GM19463 (cell line): ENCODE measurements around the gene ITGA7.

ENCODE experiments used
- ATAC-seq: cut with Tn5 transposase; IDR thresholded peaks from one replicate; pipeline ENCODE4 v1.9.1; 2021; ENCODE audit warnings: mild to moderate bottlenecking, moderate library complexity; ENCODE audit not compliant: unreplicated experiment

Gene ITGA7

DNA sequence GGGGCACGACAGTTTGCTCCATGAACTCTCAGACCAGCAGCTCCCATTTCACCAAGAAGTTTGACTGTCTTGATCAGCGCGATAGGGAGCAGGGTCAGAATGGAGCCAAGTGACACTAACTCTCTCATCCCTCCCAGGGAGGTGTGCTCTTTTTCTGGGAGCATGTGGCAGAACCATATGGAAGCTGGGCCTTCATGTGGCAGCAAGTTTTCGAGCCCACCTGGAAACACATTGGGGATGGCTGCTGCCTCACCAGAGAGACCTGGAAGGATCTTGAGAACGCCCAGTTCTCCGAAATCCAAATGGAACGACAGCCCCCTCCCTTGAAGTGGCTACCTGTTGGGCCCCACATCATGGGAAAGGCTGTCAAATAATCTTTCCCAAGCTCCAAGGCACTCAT is 24.0 kb downstream of the ITGA7 start:
- ATAC-seq: no peak

DNA sequence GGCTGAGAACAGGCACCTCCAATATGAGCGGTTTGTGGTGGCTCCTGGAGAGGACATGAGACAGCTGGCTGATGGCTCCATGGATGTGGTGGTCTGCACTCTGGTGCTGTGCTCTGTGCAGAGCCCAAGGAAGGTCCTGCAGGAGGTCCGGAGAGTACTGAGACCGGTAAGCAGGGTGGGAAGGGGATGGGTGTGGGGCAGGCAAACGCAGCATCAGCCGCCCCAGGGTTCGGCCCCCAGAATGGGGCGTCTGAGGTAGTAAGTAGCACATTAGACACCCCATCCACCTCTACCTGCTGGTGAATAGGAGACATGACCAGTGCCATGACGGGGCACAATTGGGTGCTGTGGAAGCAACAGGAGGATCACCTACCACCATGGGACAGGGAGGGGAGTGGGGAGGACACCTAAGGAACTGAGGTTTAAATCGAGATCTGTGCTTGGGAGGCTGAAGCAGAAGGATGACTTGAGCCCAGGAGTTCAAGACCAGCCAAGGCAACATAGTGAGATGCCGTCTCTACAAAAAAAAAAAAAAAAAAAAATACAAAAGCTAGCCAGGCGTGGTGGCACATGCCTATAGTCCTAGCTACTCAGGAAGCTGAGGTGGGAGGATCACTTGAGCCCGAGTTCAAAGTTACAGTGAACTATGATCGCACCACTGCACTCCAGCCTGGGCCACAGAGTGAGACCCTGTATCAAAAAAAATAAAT is 25.5 kb downstream of the ITGA7 start:
- no peak for ATAC-seq

DNA sequence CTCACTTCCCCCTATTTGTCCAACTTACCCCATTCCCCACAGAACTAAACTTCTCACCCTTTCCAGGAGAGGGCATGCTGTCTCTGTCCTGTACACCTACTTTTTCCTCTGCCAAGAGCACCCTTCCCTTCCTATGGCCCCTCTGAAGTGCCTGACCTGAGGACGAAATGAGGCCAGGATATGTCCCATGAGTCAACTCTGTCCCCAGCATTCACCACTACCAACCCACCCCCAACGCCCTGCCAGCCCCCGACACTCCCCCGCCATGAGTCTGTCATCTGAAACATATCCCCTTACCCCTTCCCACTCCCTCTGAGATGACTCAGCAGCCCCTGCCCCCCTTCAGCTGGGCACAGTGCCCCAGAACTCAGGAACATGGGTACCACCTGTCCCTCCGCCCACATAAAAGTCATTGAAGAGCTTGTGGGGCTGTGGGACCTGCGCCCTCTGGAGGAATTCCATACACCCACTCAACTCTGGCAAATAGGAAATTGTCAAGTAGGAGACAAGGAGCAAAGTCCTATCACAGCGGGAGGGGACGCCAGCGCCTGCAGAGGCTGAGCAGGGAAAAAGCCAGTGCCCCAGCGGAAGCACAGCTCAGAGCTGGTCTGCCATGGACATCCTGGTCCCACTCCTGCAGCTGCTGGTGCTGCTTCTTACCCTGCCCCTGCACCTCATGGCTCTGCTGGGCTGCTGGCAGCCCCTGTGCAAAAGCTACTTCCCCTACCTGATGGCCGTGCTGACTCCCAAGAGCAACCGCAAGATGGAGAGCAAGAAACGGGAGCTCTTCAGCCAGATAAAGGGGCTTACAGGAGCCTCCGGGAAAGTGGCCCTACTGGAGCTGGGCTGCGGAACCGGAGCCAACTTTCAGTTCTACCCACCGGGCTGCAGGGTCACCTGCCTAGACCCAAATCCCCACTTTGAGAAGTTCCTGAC is 26.3 kb downstream of the ITGA7 start:
- peak; percentile 47 for ATAC-seq

DNA sequence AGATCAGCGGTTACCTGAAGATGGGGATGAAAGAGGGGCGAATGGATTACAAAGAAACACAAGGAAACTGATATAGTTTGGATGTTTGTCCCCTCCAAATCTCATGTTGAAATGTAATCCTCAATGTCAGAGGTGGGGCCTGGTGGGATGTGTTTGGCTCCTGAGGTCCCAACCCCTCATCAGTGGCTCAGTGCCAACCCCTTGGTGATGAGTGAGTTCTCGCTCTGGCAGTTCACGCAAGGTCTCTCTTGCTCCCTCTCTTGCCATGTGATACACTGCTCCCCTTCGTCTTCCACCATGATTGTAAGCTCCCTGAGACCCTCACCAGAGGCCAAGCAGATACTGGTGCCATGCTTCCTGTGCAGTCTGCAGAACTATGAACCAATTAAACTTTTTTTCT is 28.0 kb downstream of the ITGA7 start:
- no peak for ATAC-seq

DNA sequence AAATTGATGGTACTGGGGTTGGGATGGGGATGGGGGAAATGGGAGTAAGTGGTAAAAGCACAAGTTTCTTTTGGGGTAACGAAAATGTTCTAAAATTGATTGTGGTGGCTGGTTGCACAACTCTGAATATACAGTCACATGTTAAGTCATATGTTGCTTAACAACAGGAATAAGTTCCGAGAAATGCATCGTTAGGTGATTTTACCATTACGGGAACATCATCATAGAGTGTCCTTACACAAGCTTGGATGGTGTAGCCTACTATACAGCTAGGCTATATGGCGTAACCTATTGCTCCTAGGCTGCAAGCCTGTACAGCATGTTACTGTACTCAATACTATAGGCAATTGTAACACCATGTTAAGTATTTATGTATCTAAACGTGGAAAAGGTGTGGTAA is 31.0 kb downstream of the ITGA7 start:
- ATAC-seq: no peak

DNA sequence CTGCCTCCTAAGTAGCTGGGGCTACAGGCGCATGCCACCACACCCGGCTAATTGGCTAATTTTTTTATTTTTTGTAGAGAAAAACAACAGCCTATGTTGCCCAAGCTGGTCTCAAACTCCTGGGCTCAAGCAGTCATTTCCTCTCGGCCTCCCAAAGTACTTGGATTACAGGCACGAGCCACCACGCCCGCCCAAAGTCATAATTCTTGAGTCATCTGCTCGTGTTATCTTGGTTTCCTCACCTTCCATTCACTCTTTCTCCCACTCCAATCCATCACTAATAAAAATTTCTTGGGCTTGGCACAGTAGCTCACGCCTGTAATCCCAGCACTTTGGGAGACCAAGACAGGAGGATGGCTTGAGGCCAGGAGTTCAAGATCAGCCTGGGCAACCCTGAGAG is 32.0 kb downstream of the ITGA7 start:
- ATAC-seq: no peak

DNA sequence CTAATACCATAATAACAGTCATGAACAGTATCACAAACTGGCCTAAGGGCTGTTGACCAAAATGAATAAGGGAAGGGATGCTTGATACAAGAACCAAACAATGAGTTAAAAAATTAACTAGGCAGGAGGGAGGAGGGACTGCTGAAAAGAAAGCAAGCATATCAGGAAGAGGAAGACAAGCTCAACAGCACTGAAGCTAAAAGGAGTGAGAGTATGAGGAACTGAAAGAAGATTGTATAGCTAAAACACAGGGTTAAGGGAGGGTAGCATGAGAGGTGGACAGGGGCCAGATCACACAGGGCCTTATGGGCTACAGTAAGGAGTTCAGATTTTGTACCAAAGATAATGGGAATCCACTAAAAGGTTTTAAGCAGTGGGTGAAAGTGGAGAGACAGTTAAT is 34.1 kb downstream of the ITGA7 start:
- ATAC-seq: peak; percentile 99

DNA sequence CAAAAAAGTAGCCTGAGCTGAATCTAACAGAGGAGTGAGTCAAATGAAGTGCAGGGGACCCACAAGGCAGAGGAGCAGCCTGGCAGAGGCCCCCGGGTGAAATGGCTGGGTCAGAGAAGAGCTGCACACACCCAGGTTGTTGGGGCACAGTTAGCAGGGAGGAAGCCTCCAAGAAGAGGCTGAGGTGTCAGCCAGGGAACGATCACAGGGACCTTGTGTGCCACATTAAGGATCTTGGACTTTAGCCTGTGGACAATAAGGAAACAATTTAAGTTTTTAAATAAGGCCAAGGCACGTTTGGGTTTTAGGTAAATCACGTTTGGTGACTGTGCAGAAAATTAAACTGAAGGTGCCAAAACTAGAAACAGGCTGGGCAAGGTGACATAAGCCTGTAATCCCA is 36.0 kb downstream of the ITGA7 start:
- ATAC-seq: no peak

DNA sequence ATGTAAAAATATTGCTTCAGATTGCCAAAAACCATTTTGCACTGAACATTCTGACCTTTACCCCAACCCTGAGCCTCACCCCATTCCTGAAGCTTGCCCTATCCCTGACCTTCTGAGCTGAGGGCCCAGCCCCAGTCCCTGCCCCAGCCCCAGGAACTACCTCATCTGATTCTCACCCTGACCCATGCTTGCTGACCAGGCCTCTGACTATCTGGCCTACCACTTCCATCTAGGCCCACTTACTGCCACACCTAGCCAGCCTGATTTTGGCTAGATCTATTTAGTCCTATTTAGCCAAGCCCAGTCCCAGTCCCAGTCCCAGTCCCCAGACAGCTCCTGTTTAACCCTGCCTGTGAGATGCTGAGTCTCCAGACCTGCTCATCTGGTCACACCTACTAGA is 37.4 kb downstream of the ITGA7 start:
- no peak for ATAC-seq

DNA sequence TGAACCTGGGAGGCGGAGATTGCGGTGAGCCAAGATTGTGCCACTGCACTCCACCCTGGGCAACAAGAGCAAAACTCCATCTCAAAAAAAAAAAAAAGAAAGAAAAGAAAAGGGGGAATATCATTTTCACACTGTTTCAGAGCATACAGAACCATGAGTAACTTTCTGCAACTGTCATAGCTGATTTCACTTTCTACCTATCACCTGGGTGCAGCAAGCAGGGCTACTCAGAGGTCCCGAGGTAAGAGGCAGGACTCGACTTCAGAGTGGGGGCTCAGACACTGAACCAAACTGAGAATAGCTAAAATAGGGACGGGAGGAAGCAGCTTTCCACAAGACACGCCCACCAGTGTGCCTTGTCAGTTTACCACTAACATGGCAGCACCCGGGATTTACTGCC is 41.2 kb downstream of the ITGA7 start:
- ATAC-seq: no peak

DNA sequence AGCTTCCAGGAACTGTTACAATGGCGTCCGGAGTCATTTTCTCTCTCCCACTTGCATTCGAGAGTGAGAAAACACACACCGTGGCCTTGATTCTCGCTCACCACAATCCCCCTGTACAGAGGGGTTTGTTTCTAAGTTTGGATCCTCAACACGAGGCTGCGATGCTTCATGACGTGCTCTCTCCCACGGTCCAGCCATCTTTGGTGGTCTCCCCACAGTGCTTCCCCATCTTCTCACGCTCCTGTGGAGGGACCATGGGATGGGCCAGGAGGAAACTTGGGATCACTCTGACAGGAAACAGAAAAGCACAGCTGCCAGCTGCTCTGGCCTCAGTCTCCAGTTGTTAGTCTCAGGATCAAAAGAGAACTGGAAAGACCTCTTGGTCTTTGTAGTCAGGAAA is 42.9 kb downstream of the ITGA7 start:
- no peak for ATAC-seq

DNA sequence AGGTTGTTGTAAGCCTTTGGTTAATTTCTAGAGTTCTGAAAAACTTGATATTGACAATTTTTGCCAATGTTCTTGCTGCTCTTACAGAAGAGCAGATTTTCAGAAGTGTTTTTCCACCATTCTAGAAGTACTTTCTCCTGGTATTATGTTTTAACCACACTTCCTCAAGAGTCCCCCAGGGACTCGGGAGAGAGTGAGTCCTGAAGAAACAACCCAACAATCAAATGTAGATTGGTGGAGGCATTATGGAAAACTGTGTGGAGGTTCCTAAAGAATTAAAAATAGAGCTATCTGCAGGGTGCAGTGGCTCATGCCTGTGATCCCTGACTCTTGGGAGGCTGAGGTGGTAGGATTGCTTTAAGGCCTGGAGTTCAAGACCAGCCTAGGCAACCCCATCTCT is 44.3 kb downstream of the ITGA7 start:
- no peak for ATAC-seq

DNA sequence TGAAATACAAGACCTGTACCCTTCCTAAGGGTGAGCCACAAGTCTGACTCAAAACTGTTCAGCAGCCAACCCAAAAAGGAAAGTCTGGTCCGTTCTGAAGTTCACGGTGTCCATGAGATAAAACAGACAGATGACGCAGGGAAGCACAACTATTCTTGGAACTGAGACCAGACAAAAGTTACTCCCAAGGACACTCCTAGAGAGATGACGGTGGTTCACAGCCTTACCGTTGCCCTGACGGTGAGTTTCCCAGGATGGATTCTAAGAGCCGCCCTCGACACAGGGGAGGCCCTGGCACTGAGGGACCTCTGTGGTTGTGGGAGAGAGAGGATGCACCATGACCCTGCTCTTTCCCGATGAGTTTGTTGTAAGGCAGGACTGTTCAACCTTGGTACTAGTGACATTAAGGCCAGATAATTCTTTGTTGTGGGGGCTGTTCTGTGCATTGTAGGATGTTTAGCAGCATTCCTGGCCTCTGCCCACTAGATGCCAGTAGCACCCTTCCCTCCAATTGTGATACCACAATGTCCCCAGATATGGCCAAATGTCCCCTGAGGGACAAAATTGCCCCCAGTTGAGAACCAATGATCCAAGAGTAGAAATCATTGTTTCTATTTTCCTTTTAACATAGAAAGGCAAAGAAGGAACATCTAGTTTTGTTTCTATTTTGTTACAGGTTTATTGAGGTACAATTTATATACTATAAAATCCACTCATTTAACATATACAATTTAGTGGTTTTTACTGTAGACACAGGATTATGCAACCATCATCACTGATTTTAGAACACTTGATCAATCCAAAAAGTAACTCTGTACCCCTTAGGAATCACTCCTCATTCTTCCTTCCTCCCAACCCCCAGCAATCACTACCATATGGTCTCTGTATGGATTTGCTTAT is 48.0 kb downstream of the ITGA7 start:
- ATAC-seq: peak; percentile 42

DNA sequence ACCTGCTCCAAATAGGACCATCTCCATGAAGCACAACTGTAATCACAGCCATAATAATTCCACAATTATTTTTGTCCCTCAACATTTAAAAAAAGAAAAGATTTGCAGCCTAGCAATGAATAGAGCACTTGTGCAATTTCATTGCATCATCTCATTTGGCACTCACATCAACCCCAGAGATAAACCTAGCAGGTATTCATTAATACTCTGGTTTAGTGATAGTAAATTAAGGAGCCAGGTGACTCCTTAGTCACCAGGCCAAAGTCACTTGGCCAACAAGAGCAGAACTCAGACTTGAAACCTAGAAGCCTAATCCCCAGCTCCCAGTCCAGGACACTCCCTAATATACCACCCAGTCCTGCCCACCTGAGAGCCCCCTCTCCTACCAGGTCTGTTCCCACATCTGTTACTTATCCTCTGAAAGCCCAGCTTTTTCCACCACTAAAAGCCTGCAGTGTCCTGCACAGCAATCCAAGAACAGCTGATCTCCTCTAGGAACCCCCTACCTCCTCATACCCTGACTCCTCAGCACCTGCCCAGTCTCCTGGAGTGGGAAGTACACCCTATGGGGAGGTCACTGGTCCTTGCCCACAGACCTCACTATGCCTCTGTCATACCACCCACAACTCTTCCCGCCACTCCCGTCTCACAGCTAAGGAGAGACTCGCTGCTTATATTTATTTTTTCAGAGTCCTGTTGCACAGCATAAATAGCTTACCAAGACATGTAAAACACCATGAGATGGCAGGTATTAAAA is 48.9 kb downstream of the ITGA7 start:
- no peak for ATAC-seq

DNA sequence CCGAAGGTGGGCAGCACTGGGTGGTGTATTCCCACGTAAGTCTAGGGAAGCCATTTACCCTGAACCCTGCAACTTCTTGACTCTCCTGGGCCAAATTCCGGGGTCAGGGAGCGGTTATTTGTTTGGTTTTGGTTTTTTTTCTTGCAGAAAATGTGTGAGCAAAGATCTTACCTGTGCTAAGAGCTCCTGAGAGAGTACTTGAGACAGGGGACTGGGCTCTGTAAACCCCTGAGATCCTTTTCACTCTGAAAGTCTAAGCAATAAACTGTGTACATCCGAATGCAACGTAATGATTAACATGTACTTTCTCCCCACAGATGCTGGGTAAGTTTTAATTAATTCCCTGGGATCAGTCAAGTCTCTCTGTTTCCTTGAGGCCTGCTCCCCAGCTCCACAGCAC is 49.5 kb downstream of the ITGA7 start:
- no peak for ATAC-seq

DNA sequence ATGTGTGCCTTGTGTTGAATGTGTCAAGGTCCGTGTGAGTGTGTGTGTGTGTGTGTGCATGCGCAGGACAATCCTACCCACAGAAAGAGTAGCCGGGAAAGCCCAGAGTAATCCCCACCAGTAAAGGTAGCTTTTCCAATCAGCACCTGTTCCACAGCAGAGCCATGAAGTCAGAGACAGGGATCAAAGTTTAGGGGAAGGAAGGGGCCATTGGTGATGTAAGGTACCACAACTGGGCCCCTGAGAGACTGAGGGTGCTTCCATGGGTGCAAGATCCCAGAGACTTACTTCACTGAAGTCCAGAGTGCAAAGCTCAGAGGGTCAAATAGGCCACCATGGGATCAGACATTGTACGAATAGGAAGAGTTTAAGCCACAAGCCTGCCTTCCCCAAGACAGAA is 50.5 kb downstream of the ITGA7 start:
- ATAC-seq: no peak

DNA sequence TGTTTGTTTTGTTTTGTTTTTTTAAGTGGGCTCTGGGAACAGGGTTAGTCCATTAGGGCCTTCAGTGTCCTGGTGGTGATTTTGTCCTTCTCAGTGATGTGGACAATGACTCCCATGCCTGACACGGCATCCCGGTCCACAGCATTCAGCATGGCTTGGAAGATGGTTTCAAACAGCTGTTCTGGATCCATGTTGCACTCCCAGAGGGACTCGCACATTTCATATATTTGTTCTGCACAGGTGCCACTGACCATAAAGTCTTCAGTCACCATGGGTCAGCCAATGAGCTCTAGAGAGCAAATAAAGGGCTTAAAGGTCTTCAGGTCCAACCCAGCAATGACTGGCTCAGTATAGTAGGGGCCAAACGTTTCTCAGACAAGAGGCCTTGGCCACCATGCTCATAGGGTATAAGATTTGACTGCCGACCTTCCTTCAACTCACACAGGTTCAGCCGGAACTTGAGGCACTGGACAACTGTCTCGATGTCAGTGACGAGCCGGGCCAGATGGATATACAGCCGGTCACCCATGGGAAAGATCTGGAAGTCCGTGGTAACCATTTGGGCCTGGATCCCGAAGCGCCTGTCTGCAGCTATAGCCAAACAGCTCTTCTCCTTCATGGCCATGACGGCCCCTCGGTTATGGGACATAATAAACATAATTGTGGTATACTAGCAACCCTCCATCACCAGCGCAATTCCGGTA is 53.0 kb downstream of the ITGA7 start:
- no peak for ATAC-seq

DNA sequence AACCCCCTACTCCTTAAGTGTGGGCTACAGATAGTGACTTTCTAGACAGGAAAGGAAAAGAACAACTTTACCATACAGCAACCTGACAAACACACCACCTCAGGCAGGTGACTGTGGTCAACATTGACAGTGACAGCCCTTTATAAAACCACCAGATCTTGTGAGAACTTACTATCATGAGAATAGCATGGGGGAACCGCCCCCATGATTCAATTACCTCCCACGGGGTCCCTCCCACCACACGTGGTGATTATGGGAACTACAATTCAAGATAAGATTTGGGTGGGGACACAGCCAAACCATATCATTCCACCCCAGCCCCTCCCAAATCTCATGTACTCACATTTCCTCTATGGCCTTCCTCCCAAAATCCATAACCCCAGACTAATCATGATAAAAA is 54.7 kb downstream of the ITGA7 start:
- no peak for ATAC-seq

DNA sequence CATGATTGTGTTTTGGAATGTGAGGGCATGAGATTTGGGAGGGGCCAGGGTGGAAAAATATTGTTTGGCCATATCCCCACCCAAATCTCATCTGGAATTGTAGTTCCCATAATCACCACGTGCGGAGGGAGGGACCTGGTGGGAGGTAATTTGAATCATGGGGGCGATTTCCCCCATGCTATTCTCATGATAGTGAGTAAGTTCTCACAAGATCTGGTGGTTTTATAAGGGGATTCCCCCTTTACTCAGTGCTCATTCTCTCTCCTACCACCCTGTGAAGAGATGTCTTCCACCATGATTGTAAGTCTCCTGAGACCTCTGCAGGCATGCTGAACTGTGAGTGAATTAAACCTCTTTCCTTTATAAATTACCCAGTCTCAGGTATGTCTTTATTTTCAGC is 55.4 kb downstream of the ITGA7 start:
- no peak for ATAC-seq

DNA sequence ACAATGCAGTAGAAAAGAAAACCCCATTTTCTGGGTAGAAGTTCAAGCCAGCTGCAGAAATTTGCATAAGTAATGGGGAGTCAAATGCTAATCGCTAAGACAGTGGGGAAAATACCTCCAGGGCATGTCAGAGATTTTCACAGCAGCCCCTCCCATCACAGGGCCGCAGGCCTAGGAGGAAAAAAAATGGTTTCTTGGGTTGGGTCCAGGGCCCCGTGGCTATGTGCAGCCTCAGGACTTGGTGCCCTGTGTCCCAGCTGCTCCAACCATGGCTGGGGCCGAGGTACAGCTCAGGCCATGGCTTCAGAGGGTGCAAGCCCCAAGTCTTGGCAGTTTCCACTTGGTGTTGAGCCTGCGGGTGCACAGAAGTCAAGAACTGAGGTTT is 56.4 kb downstream of the ITGA7 start:
- ATAC-seq: no peak
